Measurements from ENCODE around the gene PTPRQ. TPM values are rescaled to one million over a fixed set of nuclear protein-coding genes. Genes with fewer than 3 reads are reported as not detected.
"Not testable (repeated sequence)": the region's sequence is repeated elsewhere in the genome, so short reads cannot be mapped to it uniquely, and the experiment has no call there.

Gene PTPRQ
- total RNA-seq, 1 donor from 2014 or later: 0.35 TPM

DNA sequence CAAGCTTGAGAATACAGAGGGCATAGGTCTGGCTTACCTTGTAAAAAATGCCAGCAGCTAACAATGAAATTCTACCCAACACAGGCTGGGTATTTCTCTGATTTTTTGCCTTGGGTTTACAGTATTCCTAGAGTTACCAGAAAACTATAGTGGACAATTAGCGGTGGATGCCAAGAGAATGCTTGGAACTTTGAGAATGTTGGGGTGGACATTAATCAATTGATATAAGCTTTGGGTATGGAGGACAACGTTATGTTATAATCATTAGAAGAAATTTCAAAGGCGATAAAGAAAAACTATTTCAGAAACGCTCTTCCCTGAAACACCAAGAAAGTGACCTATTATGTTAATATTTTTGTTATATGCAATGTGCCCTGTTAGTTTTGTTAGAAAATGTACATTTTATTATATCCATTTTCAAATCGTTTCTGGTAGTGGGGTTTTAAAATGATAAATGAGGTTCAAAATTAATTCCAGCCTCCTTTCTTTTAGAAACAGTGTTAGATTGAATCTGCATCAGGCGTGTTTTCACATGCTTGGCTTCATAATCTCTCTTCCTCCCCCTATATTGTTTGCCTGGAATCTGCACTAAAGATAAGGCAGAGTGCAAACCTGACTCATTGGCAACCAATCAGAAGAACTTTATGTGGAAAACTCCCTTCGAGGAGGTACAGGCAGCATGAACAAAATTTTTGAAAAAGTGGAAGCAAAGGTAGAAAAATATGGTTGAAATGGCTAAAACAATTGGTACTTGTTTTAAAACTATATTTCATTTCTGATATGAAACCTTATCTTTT is 1.4 kb upstream of the PTPRQ start:
- DNase-seq (ENCODE audit: extremely low spot score, unreplicated experiment): no peak
- Mint-ChIP-seq H3K36me3 (ENCODE audit: unreplicated experiment) (peaks cover 6% of the 10 kb centered on the region), H3K4me1 (ENCODE audit: unreplicated experiment) (peaks cover 59% of the 10 kb centered on the region), H3K27me3 (ENCODE audit: unreplicated experiment) (no peaks in the 10 kb centered on the region), H3K27ac (ENCODE audit: unreplicated experiment) (no peak overlapping the region), H3K9me3 (ENCODE audit: unreplicated experiment) (no peaks in the 10 kb centered on the region), H3K4me3 (ENCODE audit: unreplicated experiment) (no peak overlapping the region)
- TF ChIP-seq, protein P1, sequence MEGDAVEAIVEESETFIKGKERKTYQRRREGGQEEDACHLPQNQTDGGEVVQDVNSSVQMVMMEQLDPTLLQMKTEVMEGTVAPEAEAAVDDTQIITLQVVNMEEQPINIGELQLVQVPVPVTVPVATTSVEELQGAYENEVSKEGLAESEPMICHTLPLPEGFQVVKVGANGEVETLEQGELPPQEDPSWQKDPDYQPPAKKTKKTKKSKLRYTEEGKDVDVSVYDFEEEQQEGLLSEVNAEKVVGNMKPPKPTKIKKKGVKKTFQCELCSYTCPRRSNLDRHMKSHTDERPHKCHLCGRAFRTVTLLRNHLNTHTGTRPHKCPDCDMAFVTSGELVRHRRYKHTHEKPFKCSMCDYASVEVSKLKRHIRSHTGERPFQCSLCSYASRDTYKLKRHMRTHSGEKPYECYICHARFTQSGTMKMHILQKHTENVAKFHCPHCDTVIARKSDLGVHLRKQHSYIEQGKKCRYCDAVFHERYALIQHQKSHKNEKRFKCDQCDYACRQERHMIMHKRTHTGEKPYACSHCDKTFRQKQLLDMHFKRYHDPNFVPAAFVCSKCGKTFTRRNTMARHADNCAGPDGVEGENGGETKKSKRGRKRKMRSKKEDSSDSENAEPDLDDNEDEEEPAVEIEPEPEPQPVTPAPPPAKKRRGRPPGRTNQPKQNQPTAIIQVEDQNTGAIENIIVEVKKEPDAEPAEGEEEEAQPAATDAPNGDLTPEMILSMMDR (IDR thresholded peaks at IDR 0.05): no peak

DNA sequence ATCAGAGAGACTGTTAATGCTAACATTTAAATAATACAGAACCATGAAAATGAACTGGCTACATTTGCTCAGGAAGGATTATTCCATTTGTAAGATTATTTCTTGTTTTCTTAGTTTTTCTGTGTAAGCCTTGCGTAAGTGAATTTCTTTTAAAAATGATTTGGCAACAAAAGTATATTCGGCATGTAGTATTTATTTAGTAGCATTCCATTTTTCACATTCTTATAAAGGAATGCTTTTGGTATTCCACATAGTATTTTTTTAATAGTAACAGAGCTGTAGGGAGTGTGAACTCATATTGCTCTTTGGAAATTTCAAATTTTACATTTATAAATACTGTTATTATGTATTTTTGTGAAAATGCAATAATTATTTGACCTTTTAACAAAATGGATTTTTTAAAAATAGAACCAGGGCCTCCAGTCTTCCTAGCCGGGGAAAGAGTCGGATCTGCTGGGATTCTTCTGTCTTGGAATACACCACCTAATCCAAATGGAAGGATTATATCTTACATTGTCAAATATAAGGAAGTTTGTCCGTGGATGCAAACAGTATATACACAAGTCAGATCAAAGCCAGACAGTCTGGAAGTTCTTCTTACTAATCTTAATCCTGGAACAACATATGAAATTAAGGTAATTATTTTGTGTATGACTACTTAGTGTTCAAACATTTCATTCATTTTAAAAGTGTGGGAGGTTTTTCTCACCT is 1.2 kb downstream of the PTPRQ start:
- TF ChIP-seq, protein P1 (IDR thresholded peaks at IDR 0.05): no peak
- no peaks in the 10 kb centered on the region for H3K9me3 Mint-ChIP-seq (ENCODE audit: unreplicated experiment)
- DNase-seq (ENCODE audit: extremely low spot score, unreplicated experiment): no peak
- H3K36me3 Mint-ChIP-seq (ENCODE audit: unreplicated experiment): peaks cover 6% of the 10 kb centered on the region
- no peaks in the 10 kb centered on the region for H3K27me3 Mint-ChIP-seq (ENCODE audit: unreplicated experiment)
- no peak overlapping the region for H3K4me3 Mint-ChIP-seq (ENCODE audit: unreplicated experiment)
- peak overlapping the region; percentile 72 for H3K27ac Mint-ChIP-seq (ENCODE audit: unreplicated experiment)
- peaks cover 54% of the 10 kb centered on the region for H3K4me1 Mint-ChIP-seq (ENCODE audit: unreplicated experiment)

DNA sequence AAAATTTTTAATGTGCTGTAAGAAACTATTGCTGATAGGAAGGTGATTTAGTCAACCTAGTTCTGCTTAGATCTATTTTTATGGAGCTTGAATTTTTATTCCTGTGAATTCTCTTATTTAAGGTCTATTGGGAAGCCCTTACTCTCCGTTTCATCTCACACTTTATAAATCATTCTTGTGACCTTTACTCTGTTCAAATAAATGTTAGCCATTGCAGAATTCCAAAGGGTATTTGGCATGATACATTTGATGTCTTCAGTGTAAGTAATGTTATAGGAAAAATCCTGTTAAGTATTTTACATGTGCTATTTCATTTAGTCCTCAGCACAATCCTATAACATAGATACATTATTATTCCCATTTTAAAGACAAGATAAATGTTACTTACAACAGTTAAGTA is 12.5 kb downstream of the PTPRQ start:
- DNase-seq (ENCODE audit: extremely low spot score, unreplicated experiment): no peak
- TF ChIP-seq, protein P1 (IDR thresholded peaks at IDR 0.05): no peak
- Mint-ChIP-seq H3K27me3 (ENCODE audit: unreplicated experiment) (no peaks in the 10 kb centered on the region), H3K4me1 (ENCODE audit: unreplicated experiment) (no peaks in the 10 kb centered on the region), H3K4me3 (ENCODE audit: unreplicated experiment) (no peak overlapping the region), H3K27ac (ENCODE audit: unreplicated experiment) (no peak overlapping the region), H3K36me3 (ENCODE audit: unreplicated experiment) (peaks cover 2% of the 10 kb centered on the region), H3K9me3 (ENCODE audit: unreplicated experiment) (peaks cover 3% of the 10 kb centered on the region)

DNA sequence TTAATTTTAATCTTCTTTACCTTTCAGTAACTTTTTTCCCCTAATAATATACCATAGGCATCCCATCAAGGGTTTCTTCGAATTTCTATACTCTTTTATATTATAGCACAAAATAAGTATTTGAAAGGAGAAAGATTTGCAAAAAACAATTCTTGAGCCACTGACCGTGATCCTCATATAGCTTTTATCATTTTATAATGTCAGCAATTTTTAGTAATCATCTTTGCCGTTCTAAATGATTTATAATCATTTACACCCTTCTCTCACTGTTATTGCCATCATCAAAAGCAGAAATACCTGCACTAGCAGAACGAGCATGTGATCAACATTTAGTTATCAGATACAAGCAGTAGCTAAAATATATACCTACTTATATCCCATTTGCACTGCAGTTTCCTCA is 16.9 kb downstream of the PTPRQ start:
- Mint-ChIP-seq H3K27ac (ENCODE audit: unreplicated experiment) (no peak overlapping the region), H3K4me3 (ENCODE audit: unreplicated experiment) (no peak overlapping the region), H3K36me3 (ENCODE audit: unreplicated experiment) (peaks cover 4% of the 10 kb centered on the region), H3K27me3 (ENCODE audit: unreplicated experiment) (no peaks in the 10 kb centered on the region), H3K4me1 (ENCODE audit: unreplicated experiment) (no peaks in the 10 kb centered on the region), H3K9me3 (ENCODE audit: unreplicated experiment) (peaks cover 5% of the 10 kb centered on the region)
- TF ChIP-seq, protein P1 (IDR thresholded peaks at IDR 0.05): no peak
- no peak for DNase-seq (ENCODE audit: extremely low spot score, unreplicated experiment)

DNA sequence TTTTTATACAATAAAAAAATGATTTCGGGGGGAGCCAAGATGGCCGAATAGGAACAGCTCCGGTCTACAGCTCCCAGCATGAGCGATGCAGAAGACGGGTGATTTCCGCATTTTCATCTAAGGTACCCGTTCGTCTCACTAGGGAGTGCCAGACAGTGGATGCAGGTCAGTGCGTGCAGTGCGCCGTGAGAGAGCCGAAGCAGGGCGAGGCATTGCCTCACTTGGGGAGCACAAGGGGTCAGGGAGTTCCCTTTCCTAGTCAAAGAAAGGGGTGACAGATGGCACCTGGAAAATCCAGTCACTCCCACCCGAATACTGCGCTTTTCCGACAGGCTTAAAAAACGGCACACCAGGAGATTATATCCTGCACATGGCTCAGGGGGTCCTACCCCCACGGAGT is 17.8 kb downstream of the PTPRQ start:
- not testable (repeated sequence) for H3K4me1 Mint-ChIP-seq (ENCODE audit: unreplicated experiment); H3K36me3 Mint-ChIP-seq (ENCODE audit: unreplicated experiment); DNase-seq (ENCODE audit: extremely low spot score, unreplicated experiment); H3K4me3 Mint-ChIP-seq (ENCODE audit: unreplicated experiment); H3K9me3 Mint-ChIP-seq (ENCODE audit: unreplicated experiment); H3K27me3 Mint-ChIP-seq (ENCODE audit: unreplicated experiment); H3K27ac Mint-ChIP-seq (ENCODE audit: unreplicated experiment)
